HG03457 (cell line): ENCODE results near the gene FAM227B.
"Not testable (repeated sequence)": the region's sequence is repeated elsewhere in the genome, so short reads cannot be mapped to it uniquely, and the experiment has no call there.

Experiments
- ATAC-seq: cut with Tn5 transposase; IDR thresholded peaks from one replicate; pipeline ENCODE4 v1.9.1; 2021; ENCODE audit warnings: moderate number of reproducible peaks; ENCODE audit not compliant: unreplicated experiment

The FAM227B gene

GRCh38 chr15:49612240-49612639 lies 8.4 kb downstream of the FAM227B start:
- ATAC-seq, result not testable (repeated sequence)

- ATAC-seq, result no peak
These were observed 10.3 kb downstream of the FAM227B start for GRCh38 chr15:49610157-49610918.

GRCh38 chr15:49606594-49606993 lies 14.0 kb downstream of the FAM227B start:
- no peak for ATAC-seq

- ATAC-seq, result no peak
These were observed 15.0 kb downstream of the FAM227B start for GRCh38 chr15:49605588-49605987.

GRCh38 chr15:49604625-49605409 lies 15.8 kb downstream of the FAM227B start:
- no peak for ATAC-seq

- ATAC-seq, result not testable (repeated sequence)
These were observed 27.7 kb downstream of the FAM227B start for GRCh38 chr15:49592829-49593316.

- no peak for ATAC-seq
These were observed 31.6 kb downstream of the FAM227B start for GRCh38 chr15:49589030-49589429.

GRCh38 chr15:49573421-49573820 lies 47.2 kb downstream of the FAM227B start:
- no peak for ATAC-seq

GRCh38 chr15:49570672-49571071 lies 49.9 kb downstream of the FAM227B start:
- no peak for ATAC-seq

- ATAC-seq, result no peak
These were observed 50.4 kb downstream of the FAM227B start for GRCh38 chr15:49570174-49570573.

- no peak for ATAC-seq
These were observed 60.6 kb downstream of the FAM227B start for GRCh38 chr15:49560045-49560444.

GRCh38 chr15:49558929-49559328 lies 61.7 kb downstream of the FAM227B start:
- ATAC-seq, result no peak

GRCh38 chr15:49556437-49556836 lies 64.2 kb downstream of the FAM227B start:
- ATAC-seq, result no peak

- not testable (repeated sequence) for ATAC-seq
These were observed 70.3 kb downstream of the FAM227B start for GRCh38 chr15:49550342-49550741.

GRCh38 chr15:49538520-49538919 lies 82.1 kb downstream of the FAM227B start:
- ATAC-seq, result no peak

- no peak for ATAC-seq
These were observed 90.5 kb downstream of the FAM227B start for GRCh38 chr15:49530092-49530491.

GRCh38 chr15:49528289-49528688 lies 92.3 kb downstream of the FAM227B start:
- ATAC-seq, result no peak

GRCh38 chr15:49521802-49522201 lies 98.8 kb downstream of the FAM227B start:
- no peak for ATAC-seq

GRCh38 chr15:49512739-49513138 lies 107.9 kb downstream of the FAM227B start:
- ATAC-seq, result not testable (repeated sequence)

GRCh38 chr15:49507261-49507660 lies 113.4 kb downstream of the FAM227B start:
- ATAC-seq, result no peak

- no peak for ATAC-seq
These were observed 114.3 kb downstream of the FAM227B start for GRCh38 chr15:49506341-49506740.

GRCh38 chr15:49501586-49501985 lies 119.0 kb downstream of the FAM227B start:
- ATAC-seq, result no peak
